Activated CD4-positive, alpha-beta T cell treated with anti-CD3 and anti-CD28 coated beads, Interleukin-2, amount 50 U/mL, for 48 hours (primary cell): ENCODE measurements around the gene POLE2.
"Not testable (repeated sequence)": the region's sequence is repeated elsewhere in the genome, so short reads cannot be mapped to it uniquely, and the experiment has no call there.

Source experiments
- DNase-seq, 2 experiments: peaks; one replicate each; pipeline ENCODE4 v3.0.0-alpha.2; 2020

POLE2 gene, protein sequence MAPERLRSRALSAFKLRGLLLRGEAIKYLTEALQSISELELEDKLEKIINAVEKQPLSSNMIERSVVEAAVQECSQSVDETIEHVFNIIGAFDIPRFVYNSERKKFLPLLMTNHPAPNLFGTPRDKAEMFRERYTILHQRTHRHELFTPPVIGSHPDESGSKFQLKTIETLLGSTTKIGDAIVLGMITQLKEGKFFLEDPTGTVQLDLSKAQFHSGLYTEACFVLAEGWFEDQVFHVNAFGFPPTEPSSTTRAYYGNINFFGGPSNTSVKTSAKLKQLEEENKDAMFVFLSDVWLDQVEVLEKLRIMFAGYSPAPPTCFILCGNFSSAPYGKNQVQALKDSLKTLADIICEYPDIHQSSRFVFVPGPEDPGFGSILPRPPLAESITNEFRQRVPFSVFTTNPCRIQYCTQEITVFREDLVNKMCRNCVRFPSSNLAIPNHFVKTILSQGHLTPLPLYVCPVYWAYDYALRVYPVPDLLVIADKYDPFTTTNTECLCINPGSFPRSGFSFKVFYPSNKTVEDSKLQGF

GRCh38 chr14:49687942-49688700, at the start of gene POLE2:
Gene POLE2, minus strand, starts transcription at chr14:49688214. Its CDS starts 11 bp downstream, at chr14:49688203.
- DNase-seq = peak; percentile 84 to 87

- DNase-seq = not testable (repeated sequence)
Measured at GRCh38 chr14:49735669-49736068, 47.7 kb upstream of the POLE2 start.

DNA sequence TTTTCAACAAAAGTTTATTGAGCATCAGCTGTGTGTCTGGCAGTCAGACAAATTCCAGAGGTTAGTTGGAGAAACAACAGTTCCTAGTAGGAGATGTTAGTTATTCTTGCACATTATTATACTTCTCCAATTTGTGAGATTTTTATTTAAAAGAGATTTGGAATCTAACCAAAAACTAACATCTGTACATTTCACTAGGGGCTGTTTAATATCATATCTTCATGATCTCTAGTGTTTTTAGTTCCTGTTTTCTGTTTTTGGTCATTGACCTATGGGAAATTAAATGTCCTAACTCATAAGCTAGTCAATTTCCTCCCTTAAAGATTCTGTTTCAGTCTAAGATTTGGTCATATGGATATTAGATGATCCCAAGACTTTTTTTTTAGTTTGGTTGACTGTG, 45.8 kb upstream of the POLE2 start:
- no peak for DNase-seq

DNA sequence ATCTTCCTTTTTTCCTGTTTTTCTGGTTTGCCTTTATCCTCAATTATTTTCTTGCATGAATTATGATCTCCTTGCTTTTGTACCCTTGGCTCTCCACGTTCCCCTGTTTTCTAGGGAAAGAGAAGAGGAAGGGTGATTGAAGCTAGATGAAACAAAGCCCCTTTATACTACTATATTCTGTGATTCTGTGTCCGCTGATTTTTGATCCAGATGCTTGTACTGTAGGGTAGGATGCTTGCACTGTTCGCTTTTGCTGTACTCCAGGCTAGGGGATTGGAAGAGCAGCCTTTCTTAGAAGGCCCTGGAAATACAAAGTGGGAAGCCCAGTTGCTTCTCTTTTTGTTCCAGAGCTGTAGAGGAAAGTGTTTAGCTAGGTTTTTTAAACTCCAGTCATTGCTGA, 44.9 kb upstream of the POLE2 start:
- no peak for DNase-seq

- DNase-seq = no peak
Measured at GRCh38 chr14:49727171-49727570, 39.2 kb upstream of the POLE2 start.

DNA sequence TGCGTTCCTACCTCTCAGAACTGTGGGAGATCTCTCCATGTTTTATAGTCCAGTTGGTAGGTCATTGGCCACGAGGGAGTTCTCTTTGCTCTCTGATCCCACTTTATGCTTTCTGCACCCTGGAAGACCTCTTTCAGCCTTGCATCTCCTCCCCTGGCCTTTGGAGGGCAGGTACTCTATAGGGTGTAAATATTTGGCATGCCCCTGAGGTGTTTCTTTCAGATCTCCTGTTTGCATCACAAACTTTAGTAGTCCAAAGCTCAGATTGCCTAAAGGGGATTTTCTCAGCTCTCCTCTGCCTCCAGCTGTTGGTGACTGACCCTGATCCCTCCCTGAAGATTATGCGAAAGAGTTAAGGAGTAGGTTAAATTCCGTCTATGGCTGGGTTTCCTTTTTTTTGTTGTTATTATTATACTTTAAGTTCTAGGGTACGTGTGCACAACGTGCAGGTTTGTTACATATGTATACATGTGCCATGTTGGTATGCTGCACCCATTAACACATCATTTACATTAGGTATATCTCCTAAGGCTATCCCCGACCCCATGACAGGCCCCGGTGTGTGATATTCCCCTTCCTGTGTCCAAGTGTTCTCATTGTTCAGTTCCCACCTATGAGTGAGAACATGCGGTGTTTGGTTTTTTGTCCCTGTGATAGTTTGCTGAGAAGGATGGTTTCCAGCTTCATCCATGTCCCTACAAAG, 33.9 kb upstream of the POLE2 start:
- not testable (repeated sequence) for DNase-seq

DNA sequence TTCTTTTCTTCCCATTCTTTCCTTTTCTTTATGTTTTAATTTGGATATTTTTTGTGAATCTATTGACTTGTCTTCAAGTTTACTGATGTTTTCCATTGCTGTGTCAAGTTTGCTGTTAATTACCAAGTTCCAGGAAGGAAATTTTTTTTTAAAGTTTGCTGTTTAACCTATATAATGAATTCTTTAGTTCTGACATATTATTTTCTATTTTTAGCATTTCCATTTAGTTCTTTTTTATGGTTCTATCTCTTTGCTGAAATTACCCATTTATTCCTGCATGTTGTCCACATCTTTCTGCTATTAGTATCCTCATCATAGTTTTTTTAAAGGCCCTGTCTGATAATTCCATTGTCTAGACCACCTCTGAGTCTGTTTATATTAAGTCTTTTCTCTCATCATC, 32.7 kb upstream of the POLE2 start:
- DNase-seq = no peak

DNA sequence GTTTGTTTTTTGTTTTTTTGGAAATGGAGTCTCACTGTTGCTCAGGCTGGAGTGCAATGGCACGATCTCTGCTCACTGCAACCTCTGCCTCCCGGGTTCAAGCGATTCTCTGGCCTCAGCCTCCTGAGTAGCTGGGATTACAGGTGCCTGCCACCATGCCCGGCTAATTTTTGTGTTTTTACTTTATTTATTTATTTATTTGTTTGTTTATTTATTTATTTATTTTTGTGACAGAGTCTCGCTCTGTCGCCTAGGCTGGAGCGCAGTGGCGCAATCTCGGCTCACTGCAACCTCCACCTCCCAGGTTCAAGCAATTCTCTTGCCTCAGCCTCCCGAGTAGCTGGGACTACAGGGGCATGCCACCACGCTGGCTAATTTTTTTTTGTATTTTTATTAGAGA, 23.0 kb upstream of the POLE2 start:
- DNase-seq = not testable (repeated sequence)

GRCh38 chr14:49704471-49704870, 16.5 kb upstream of the POLE2 start:
- DNase-seq = not testable (repeated sequence)

GRCh38 chr14:49703965-49704364, 16.0 kb upstream of the POLE2 start:
- DNase-seq = no peak

- DNase-seq = no peak
Measured at GRCh38 chr14:49702725-49703124, 14.7 kb upstream of the POLE2 start.

GRCh38 chr14:49693735-49694124, 5.7 kb upstream of the POLE2 start:
- peak; percentile 16 to 18 for DNase-seq

GRCh38 chr14:49692811-49693734, 5.1 kb upstream of the POLE2 start, which contains the start of gene KLHDC1:
Gene KLHDC1, plus strand, starts transcription at chr14:49693120. Its CDS starts 75 bp downstream, at chr14:49693195.
- peak; percentile 76 to 80 for DNase-seq

- DNase-seq = no peak
Measured at GRCh38 chr14:49692193-49692757, 4.3 kb upstream of the POLE2 start.

DNA sequence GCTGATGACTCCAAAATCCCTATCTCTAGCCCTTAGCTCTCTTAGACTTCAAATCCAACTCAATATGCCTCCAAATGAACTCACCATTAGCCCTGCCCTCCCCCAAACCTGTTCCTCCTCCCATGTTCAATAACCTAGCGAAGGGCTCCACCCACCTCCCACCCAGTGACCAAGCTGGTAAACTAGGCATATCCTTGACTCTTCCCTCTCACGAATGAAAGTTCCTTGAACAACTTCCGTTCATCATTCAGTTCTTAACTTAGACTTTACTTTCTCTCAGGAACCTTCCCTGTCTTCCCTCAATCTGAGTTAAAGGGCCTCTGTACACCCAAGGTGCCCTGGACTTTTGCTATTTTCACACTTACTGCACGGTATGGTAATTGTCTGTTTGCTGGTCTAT, 3.0 kb upstream of the POLE2 start:
- no peak for DNase-seq

DNA sequence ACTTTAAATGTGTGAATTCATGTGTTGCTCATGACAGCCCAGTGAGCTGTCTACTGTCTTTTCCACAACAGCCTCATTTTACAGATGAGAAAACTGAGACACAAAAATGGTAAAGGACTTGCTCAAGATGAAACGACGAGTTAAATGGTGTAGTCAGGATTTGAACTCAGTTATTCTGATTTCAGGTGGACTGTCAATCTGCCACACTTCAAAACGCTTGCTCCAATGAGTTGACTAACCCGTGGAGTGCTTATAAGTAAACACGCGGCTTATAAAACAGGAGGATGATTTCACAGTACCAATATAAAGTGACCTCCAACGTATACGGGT, 652 bp upstream of the POLE2 start:
- DNase-seq = no peak

DNA sequence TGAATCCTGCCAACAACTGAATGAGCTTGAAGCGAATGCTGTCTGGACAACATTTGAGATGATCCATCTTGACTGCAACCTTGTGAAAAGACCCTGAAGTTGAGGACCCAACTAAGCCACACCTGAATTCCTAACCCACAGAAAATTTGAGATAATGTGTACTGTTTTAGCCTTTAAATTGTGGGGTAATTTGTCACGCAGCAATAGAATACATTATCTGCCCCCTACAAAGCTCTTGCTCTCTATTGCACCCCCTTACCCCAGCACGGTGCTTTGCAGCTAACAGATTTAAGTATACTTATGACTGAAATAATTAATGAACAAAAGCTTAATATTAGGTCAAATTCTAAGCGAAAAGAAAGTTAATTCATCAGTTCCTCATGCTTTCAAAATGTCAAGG, 1.6 kb downstream of the POLE2 start:
- DNase-seq = no peak

- no peak for DNase-seq
Measured at GRCh38 chr14:49679271-49679670, 8.7 kb downstream of the POLE2 start.

DNA sequence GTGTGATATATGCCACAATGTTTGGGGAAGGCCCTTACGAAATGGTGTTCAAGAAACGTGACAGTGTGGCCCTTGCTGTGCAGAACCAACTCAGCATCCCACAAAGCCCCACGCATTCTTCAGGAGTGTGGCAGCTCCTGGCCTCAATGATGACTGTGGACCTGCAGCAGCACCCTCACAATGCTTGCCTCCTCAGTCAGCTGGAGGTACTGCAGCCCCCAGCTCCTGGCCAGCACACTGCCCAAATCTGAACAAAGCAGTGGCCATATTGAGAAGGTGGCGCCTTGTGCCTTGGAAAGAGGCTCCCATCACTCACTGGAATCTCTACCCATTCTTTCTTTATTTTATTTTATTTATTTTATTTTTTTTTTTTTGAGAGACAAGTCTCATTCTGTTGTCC, 10.4 kb downstream of the POLE2 start:
- no peak for DNase-seq

- no peak for DNase-seq
Measured at GRCh38 chr14:49673586-49673985, 14.4 kb downstream of the POLE2 start.

DNA sequence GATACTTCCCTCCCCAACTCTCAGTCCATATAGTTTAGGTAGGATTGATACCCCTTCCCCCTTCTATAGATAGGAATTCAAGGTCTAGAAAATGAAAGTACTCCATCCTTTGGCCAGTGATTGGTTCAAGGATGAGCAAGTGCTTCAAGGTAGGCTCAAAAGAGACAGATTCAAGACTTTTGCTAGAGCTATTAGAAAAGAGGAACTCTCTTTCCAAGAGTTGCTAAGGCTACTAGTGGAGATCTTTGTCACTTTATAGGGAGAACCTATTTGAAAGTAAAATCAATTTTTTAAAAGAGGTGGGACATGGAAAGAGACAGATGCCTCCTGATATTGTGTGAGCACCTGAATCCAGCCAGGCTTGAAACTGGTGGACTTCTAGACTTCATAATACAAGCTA, 17.5 kb downstream of the POLE2 start:
- DNase-seq = no peak
